HG03095 (cell line): ENCODE results near the gene TMEM225B.
"Not testable (repeated sequence)": the region's sequence is repeated elsewhere in the genome, so short reads cannot be mapped to it uniquely, and the experiment has no call there.

Experiments used
- ATAC-seq: cut with Tn5 transposase; IDR thresholded peaks from one replicate; pipeline ENCODE4 v1.9.1; 2021; ENCODE audit warnings: moderate library complexity; ENCODE audit not compliant: unreplicated experiment

TMEM225B gene

GRCh38 chr7:99653754-99654153, 55.7 kb downstream of the TMEM225B start:
- no peak for ATAC-seq

- not testable (repeated sequence) for ATAC-seq
These were observed 56.6 kb downstream of the TMEM225B start for GRCh38 chr7:99654626-99655025.

GRCh38 chr7:99657879-99658278, 59.8 kb downstream of the TMEM225B start:
- ATAC-seq: not testable (repeated sequence)
